Measurements from ENCODE around the gene NDC80.

NDC80 gene

DNA sequence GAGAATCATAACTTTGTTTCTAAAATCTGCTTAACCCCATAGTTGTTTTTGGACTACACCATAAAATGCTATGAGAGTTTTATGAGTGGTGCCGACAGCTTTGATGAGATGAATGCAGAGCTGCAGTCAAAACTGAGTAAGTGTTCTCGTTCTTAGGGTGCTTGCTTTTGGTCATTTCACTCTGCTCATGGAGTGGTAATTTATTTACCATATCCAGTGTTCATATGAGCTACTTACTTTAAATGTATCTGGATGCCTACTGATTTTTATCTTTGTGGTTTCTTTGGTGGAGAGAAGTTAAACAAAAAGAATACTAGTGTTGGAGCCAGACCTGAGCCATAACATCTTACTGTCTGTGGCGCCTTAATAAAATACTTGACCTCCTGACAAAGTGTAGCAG is 16.4 kb downstream of the NDC80 start:
- Histone ChIP-seq H4K91ac (ENCODE audit: low read length) (no peak overlapping the region), H2BK15ac (ENCODE audit: low read depth, poor library complexity, severe bottlenecking) (no peak overlapping the region), H2BK12ac (ENCODE audit: low read length in 2 of 2) (no peak overlapping the region), H3K4me2 (ENCODE audit: low read length, poor library complexity, severe bottlenecking) (no peak overlapping the region), H3K9ac (ENCODE audit: low read length) (no peak overlapping the region), H4K8ac (ENCODE audit: low read length) (no peak overlapping the region), H3K9me3 (ENCODE audit: control insufficient read depth, low read length) (no peaks in the 10 kb centered on the region), H2AFZ (ENCODE audit: low read depth, low read length) (no peak overlapping the region), H3K4me1 (ENCODE audit: control insufficient read depth, insufficient read depth, low read depth, low read length) (peaks cover 1% of the 10 kb centered on the region), H3K36me3 (ENCODE audit: control insufficient read depth in 1 of 2, insufficient read depth in 2 of 2, low read depth in 1 of 2, low read length in 2 of 2) (peaks cover 0 to 3% of the 10 kb centered on the region in 2 experiments), H3K27me3 (ENCODE audit: control insufficient read depth in 1 of 2, insufficient read depth in 1 of 2, low read length in 2 of 2) (no peaks in the 10 kb centered on the region), H3K27ac (ENCODE audit: low read length, poor library complexity, severe bottlenecking) (no peak overlapping the region), H3K23ac (ENCODE audit: low read length in 2 of 2) (no peak overlapping the region), H3K4ac (ENCODE audit: low read depth in 1 of 2, low read length in 2 of 2) (no peak overlapping the region), H3K14ac (ENCODE audit: low read length in 2 of 2) (no peak overlapping the region), H3K4me3 (ENCODE audit: insufficient read depth in 1 of 2, low read depth in 1 of 2, low read length in 2 of 2) (no peak overlapping the region), H2BK5ac (ENCODE audit: low read depth, low read length, poor library complexity, severe bottlenecking) (no peak overlapping the region), H3K79me1 (replicated peaks; ENCODE audit: low read length, poor library complexity, severe bottlenecking) (peaks cover 5% of the 10 kb centered on the region), H2AK5ac (ENCODE audit: low read length, severe bottlenecking) (no peak overlapping the region), H3K18ac (ENCODE audit: low read depth in 1 of 2, low read length in 2 of 2) (no peak overlapping the region), H2BK120ac (ENCODE audit: low read depth, low read length) (no peak overlapping the region)
- DNase-seq = no peak
- WGBS = 71% methylated on average over 2 of the region's 3 CpGs

DNA sequence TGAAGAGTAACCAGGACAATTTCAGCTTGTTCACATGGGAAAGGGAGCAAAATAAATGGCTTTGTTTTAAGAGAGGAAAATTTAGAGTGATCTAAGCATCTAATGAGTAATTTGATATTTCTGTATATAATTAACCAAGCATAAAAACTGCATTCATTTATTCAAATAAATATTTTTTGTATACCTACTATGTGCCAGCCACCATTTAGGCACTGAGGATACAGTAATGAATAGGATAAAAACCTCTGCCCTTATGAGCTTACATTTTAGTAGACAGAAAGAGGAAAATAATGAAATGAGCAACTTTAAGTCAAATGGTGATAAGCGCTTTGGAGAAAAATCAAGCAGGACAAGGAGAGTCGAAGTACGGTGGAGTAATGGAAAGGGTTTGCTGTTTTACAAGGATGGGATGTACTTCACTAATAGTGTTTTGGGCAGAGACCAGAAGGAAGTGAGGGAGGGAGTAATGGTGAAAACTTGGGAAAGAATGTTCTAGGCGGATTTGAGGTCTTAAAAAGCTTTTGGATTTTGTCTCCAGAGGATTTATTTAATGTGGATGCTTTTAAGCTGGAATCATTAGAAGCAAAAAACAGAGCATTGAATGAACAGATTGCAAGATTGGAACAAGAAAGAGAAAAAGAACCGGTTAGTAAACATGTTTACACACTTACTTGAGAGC is 17.4 kb downstream of the NDC80 start:
- Histone ChIP-seq H3K23ac (ENCODE audit: low read length in 2 of 2) (no peak overlapping the region), H3K14ac (ENCODE audit: low read length in 2 of 2) (no peak overlapping the region), H3K27me3 (ENCODE audit: control insufficient read depth in 1 of 2, insufficient read depth in 1 of 2, low read length in 2 of 2) (no peaks in the 10 kb centered on the region), H4K91ac (ENCODE audit: low read length) (no peak overlapping the region), H3K4me1 (ENCODE audit: control insufficient read depth, insufficient read depth, low read depth, low read length) (peaks cover 1% of the 10 kb centered on the region), H3K4ac (ENCODE audit: low read depth in 1 of 2, low read length in 2 of 2) (no peak overlapping the region), H2BK5ac (ENCODE audit: low read depth, low read length, poor library complexity, severe bottlenecking) (no peak overlapping the region), H2BK120ac (ENCODE audit: low read depth, low read length) (no peak overlapping the region), H3K9ac (ENCODE audit: low read length) (peak overlapping the region; percentile 51), H3K4me2 (ENCODE audit: low read length, poor library complexity, severe bottlenecking) (no peak overlapping the region), H3K27ac (ENCODE audit: low read length, poor library complexity, severe bottlenecking) (no peak overlapping the region), H3K79me1 (replicated peaks; ENCODE audit: low read length, poor library complexity, severe bottlenecking) (peaks cover 4% of the 10 kb centered on the region), H2BK15ac (ENCODE audit: low read depth, poor library complexity, severe bottlenecking) (no peak overlapping the region), H4K8ac (ENCODE audit: low read length) (no peak overlapping the region), H2AFZ (ENCODE audit: low read depth, low read length) (no peak overlapping the region), H3K36me3 (ENCODE audit: control insufficient read depth in 1 of 2, insufficient read depth in 2 of 2, low read depth in 1 of 2, low read length in 2 of 2) (peaks cover 0 to 3% of the 10 kb centered on the region in 2 experiments), H3K18ac (ENCODE audit: low read depth in 1 of 2, low read length in 2 of 2) (no peak overlapping the region), H3K4me3 (ENCODE audit: insufficient read depth in 1 of 2, low read depth in 1 of 2, low read length in 2 of 2) (peak overlapping the region in 1 of 2 experiments; percentile 5), H2AK5ac (ENCODE audit: low read length, severe bottlenecking) (no peak overlapping the region), H2BK12ac (ENCODE audit: low read length in 2 of 2) (no peak overlapping the region), H3K9me3 (ENCODE audit: control insufficient read depth, low read length) (no peaks in the 10 kb centered on the region)
- WGBS = 97% methylated on average over 4 of the region's 5 CpGs
- DNase-seq = no peak

DNA sequence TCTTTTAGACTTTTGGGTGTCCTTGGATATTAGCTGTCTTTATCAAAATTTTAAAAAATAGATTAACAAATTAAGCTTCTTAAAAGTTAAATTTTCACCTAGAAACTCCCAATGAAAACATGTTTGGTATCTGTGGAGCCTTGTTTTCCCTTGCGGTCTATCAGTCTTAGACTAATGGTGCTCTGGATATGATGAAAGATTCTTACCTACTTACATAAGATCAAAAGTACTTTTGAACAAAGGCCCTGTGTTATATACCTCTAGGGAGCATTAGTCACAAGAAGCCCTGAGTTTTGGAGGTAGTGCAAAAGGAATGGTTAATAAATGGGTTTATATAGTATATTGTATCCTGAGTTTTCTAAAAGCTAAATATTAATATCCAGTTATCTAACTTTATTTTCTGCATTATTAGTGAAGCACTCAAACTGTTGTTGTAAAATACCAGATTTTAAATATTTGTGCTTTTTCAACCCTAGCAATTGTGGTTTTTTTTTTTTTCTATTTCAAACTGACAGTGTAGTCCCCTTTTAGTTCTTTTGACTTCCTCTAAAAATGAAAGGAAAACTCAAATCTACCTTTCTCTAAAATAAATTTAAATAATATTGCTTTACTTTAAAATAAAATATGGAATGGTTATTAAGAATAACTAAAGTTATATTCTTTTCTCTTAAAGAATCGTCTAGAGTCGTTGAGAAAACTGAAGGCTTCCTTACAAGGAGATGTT is 18.1 kb downstream of the NDC80 start:
- Histone ChIP-seq H3K18ac (ENCODE audit: low read depth in 1 of 2, low read length in 2 of 2) (no peak overlapping the region), H3K23ac (ENCODE audit: low read length in 2 of 2) (no peak overlapping the region), H3K4me3 (ENCODE audit: insufficient read depth in 1 of 2, low read depth in 1 of 2, low read length in 2 of 2) (peak overlapping the region in 1 of 2 experiments; percentile 5), H3K9ac (ENCODE audit: low read length) (peak overlapping the region; percentile 51), H4K91ac (ENCODE audit: low read length) (no peak overlapping the region), H3K4me1 (ENCODE audit: control insufficient read depth, insufficient read depth, low read depth, low read length) (peaks cover 1% of the 10 kb centered on the region), H3K36me3 (ENCODE audit: control insufficient read depth in 1 of 2, insufficient read depth in 2 of 2, low read depth in 1 of 2, low read length in 2 of 2) (peaks cover 0 to 3% of the 10 kb centered on the region in 2 experiments), H2BK12ac (ENCODE audit: low read length in 2 of 2) (no peak overlapping the region), H3K4me2 (ENCODE audit: low read length, poor library complexity, severe bottlenecking) (no peak overlapping the region), H2BK120ac (ENCODE audit: low read depth, low read length) (no peak overlapping the region), H3K9me3 (ENCODE audit: control insufficient read depth, low read length) (no peaks in the 10 kb centered on the region), H3K79me1 (replicated peaks; ENCODE audit: low read length, poor library complexity, severe bottlenecking) (peaks cover 5% of the 10 kb centered on the region), H3K4ac (ENCODE audit: low read depth in 1 of 2, low read length in 2 of 2) (no peak overlapping the region), H3K27ac (ENCODE audit: low read length, poor library complexity, severe bottlenecking) (no peak overlapping the region), H2AFZ (ENCODE audit: low read depth, low read length) (no peak overlapping the region), H2BK5ac (ENCODE audit: low read depth, low read length, poor library complexity, severe bottlenecking) (no peak overlapping the region), H2AK5ac (ENCODE audit: low read length, severe bottlenecking) (no peak overlapping the region), H3K14ac (ENCODE audit: low read length in 2 of 2) (no peak overlapping the region), H2BK15ac (ENCODE audit: low read depth, poor library complexity, severe bottlenecking) (no peak overlapping the region), H4K8ac (ENCODE audit: low read length) (no peak overlapping the region), H3K27me3 (ENCODE audit: control insufficient read depth in 1 of 2, insufficient read depth in 1 of 2, low read length in 2 of 2) (no peaks in the 10 kb centered on the region)
- DNase-seq = no peak
- 100% methylated on average over 2 of the region's 3 CpGs for WGBS

DNA sequence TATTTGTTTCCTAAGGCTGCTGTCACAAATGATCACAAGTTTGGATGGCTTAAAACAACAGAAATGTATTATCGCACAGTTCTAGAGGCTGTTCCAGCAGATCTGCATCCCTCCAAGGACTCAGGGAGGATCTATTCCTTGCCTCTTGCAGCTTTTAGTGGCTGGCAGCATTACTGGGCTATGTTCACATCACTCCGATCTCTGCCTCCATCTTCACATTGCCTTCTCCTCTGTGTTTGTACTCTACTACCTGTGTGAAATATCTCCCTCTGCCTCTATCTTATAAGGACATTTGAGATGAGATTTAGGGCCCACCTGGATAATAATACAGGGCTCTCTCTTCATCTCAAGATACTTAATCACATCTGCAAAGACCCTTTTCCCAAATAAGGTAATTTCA is 18.9 kb downstream of the NDC80 start:
- H3K14ac ChIP-seq (ENCODE audit: low read length in 2 of 2) = no peak overlapping the region
- H3K4me3 ChIP-seq (ENCODE audit: insufficient read depth in 1 of 2, low read depth in 1 of 2, low read length in 2 of 2) = no peak overlapping the region
- H2AK5ac ChIP-seq (ENCODE audit: low read length, severe bottlenecking) = no peak overlapping the region
- H3K27ac ChIP-seq (ENCODE audit: low read length, poor library complexity, severe bottlenecking) = no peak overlapping the region
- no peak overlapping the region for H2BK12ac ChIP-seq (ENCODE audit: low read length in 2 of 2)
- no peak overlapping the region for H3K4ac ChIP-seq (ENCODE audit: low read depth in 1 of 2, low read length in 2 of 2)
- no peak overlapping the region for H3K18ac ChIP-seq (ENCODE audit: low read depth in 1 of 2, low read length in 2 of 2)
- no peak overlapping the region for H3K4me2 ChIP-seq (ENCODE audit: low read length, poor library complexity, severe bottlenecking)
- peak overlapping the region; percentile 54 for H4K8ac ChIP-seq (ENCODE audit: low read length)
- H3K9me3 ChIP-seq (ENCODE audit: control insufficient read depth, low read length) = no peaks in the 10 kb centered on the region
- 100% methylated on average over 2 of the region's 2 CpGs for WGBS
- H2BK120ac ChIP-seq (ENCODE audit: low read depth, low read length) = no peak overlapping the region
- H3K4me1 ChIP-seq (ENCODE audit: control insufficient read depth, insufficient read depth, low read depth, low read length) = peaks cover 1% of the 10 kb centered on the region
- no peak overlapping the region for H2BK15ac ChIP-seq (ENCODE audit: low read depth, poor library complexity, severe bottlenecking)
- H2AFZ ChIP-seq (ENCODE audit: low read depth, low read length) = peak overlapping the region; percentile 23
- H4K91ac ChIP-seq (ENCODE audit: low read length) = no peak overlapping the region
- H3K27me3 ChIP-seq (ENCODE audit: control insufficient read depth in 1 of 2, insufficient read depth in 1 of 2, low read length in 2 of 2) = no peaks in the 10 kb centered on the region
- H3K79me1 ChIP-seq (replicated peaks; ENCODE audit: low read length, poor library complexity, severe bottlenecking) = peaks cover 5% of the 10 kb centered on the region
- H3K23ac ChIP-seq (ENCODE audit: low read length in 2 of 2) = no peak overlapping the region
- H2BK5ac ChIP-seq (ENCODE audit: low read depth, low read length, poor library complexity, severe bottlenecking) = no peak overlapping the region
- DNase-seq = no peak
- H3K36me3 ChIP-seq (ENCODE audit: control insufficient read depth in 1 of 2, insufficient read depth in 2 of 2, low read depth in 1 of 2, low read length in 2 of 2) = peaks cover 0 to 3% of the 10 kb centered on the region in 2 experiments
- peak overlapping the region; percentile 7 for H3K9ac ChIP-seq (ENCODE audit: low read length)
